Measurements from ENCODE around the gene GALNT9.
"Not testable (repeated sequence)": the region's sequence is repeated elsewhere in the genome, so short reads cannot be mapped to it uniquely, and the experiment has no call there.

GALNT9 gene

GRCh38 chr12:132151766-132152410 lies 177.5 kb downstream of the GALNT9 start:
- DNase-seq = no peak

- no peak for DNase-seq
These were observed 178.1 kb downstream of the GALNT9 start for GRCh38 chr12:132151145-132151765.

GRCh38 chr12:132150780-132151144 lies 178.6 kb downstream of the GALNT9 start:
- no peak for DNase-seq

- not testable (repeated sequence) for DNase-seq
These were observed 179.9 kb downstream of the GALNT9 start for GRCh38 chr12:132149526-132149925.

- no peak for DNase-seq
These were observed 180.9 kb downstream of the GALNT9 start for GRCh38 chr12:132148368-132149045.

- no peak for DNase-seq
These were observed 181.7 kb downstream of the GALNT9 start for GRCh38 chr12:132147423-132148367.

GRCh38 chr12:132146772-132147422 lies 182.5 kb downstream of the GALNT9 start:
- DNase-seq = no peak

Measured in GDM1 (cell line).